ENCODE data around the gene CYB561D1. TPM values are rescaled to one million over a fixed set of nuclear protein-coding genes. Genes with fewer than 3 reads are reported as not detected.

Gene CYB561D1
- total RNA-seq, 4 donors from 2014 or later = 6.2 to 16.4 (median 8.2) TPM

DNA sequence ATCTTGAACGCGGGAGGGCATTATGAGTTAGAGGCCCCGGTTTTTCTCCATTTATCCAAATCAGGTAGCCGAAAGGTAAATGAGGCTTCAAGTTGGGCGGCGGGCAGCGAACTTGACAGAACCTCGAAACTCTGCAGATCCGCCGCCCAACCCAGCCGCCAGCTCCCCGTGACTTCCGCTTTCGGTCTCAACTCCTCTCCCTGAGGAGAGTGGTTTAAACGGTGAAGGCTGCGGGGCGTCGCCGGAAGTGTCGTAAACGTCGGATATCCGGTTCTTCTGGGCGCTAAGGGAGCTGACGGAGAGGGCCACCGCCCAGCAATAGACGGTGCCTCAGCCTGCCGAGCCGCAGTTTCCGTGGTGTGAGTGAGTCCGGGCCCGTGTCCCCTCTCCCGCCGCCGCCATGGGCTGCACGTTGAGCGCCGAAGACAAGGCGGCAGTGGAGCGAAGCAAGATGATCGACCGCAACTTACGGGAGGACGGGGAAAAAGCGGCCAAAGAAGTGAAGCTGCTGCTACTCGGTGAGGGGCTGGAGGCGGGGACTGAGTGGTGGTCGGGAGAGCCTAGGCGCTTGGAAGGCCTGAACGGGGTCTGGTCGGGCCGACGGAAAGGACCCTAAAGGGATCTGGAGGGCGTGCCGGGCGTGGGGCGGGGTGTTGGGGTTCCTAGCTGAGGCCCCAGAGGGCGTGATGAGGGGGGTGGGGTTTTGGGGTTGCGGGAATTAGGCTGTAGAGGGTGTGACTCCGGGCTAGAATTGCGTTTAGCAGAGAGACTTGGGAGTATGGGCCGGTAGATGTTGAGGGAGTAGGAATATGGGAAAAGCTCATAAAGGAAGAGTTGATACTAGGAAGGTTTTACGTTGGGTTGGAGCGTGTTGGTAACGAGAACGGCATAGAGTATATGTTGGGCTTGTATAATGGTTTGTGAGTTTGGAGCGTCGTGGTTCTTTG lies 54.7 kb downstream of the CYB561D1 start, which contains the start of gene GNAI3:
Gene GNAI3, plus strand, starts transcription at position 295 of the 947 bp plus-strand sequence. Its CDS starts 106 bp downstream, at position 401.
- Histone ChIP-seq H3K4me3 (peak within 1 kb of the TSS; percentile 86 to 96 (median 92)), H3K27me3 (no peaks in the 10 kb centered on the region), H3K9me3 (no peaks in the 10 kb centered on the region), H3K27ac (replicated peaks in 1 of 4) (peak within 1 kb of the TSS; percentile 94 to 96 (median 96)), H3K36me3 (no peaks in the 10 kb centered on the region), H3K4me1 (peaks cover 21 to 59% (median 56%) of the 10 kb centered on the region in 4 donors)
- DNase-seq (ENCODE audit: extremely low spot score) = peak; percentile 98
- no peak for TF ChIP-seq EP300 (IDR thresholded peaks at IDR 0.05)
- TF ChIP-seq POLR2AphosphoS5 (IDR thresholded peaks at IDR 0.05) = peak; percentile 99
- TF ChIP-seq POLR2A (IDR thresholded peaks at IDR 0.05; ENCODE audit: low read depth) = peak; percentile 90
- TF ChIP-seq, protein P1, sequence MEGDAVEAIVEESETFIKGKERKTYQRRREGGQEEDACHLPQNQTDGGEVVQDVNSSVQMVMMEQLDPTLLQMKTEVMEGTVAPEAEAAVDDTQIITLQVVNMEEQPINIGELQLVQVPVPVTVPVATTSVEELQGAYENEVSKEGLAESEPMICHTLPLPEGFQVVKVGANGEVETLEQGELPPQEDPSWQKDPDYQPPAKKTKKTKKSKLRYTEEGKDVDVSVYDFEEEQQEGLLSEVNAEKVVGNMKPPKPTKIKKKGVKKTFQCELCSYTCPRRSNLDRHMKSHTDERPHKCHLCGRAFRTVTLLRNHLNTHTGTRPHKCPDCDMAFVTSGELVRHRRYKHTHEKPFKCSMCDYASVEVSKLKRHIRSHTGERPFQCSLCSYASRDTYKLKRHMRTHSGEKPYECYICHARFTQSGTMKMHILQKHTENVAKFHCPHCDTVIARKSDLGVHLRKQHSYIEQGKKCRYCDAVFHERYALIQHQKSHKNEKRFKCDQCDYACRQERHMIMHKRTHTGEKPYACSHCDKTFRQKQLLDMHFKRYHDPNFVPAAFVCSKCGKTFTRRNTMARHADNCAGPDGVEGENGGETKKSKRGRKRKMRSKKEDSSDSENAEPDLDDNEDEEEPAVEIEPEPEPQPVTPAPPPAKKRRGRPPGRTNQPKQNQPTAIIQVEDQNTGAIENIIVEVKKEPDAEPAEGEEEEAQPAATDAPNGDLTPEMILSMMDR (IDR thresholded peaks at IDR 0.05) = peak in 2 of 3 experiments; percentile 1 to 8
- intact Hi-C loops (cut with DNase I) = loop anchor here (2.0 to 10.0 kb wide), 2 partner anchors 72 to 436 kb away; partner anchors contain the start of gene AHCYL1
- WGBS = under 1% methylated on average over 55 of the region's 68 CpGs

Other genes with a start within 250 kb of the CYB561D1 start
- gene CELSR2, start 244.6 kb upstream of the CYB561D1 start, total RNA-seq = 10 to 100 TPM in 2 of 4 donors, 1 to 10 TPM in 2; 7.8 to 20.4 (median 10.5) TPM
- gene PSRC1, start 210.9 kb upstream of the CYB561D1 start, total RNA-seq = 10 to 100 TPM in 1 of 4 donors, 1 to 10 TPM in 3; 5.3 to 12.5 (median 6.4) TPM
- gene MYBPHL, start 187.1 kb upstream of the CYB561D1 start, total RNA-seq = not detected
- 100 to 1,000 TPM in 3 of 4 donors, 10 to 100 TPM in 1; 92.6 to 136 (median 134) TPM for gene SORT1, start 96.2 kb upstream of the CYB561D1 start, total RNA-seq
- 10 to 100 TPM; 15.8 to 29.8 (median 27.4) TPM for gene PSMA5, start 67.6 kb upstream of the CYB561D1 start, total RNA-seq
- 1 to 10 TPM; 2.7 to 8.0 (median 4.6) TPM for gene SYPL2, start 27.5 kb upstream of the CYB561D1 start, total RNA-seq
- gene ATXN7L2, start 10.2 kb upstream of the CYB561D1 start, total RNA-seq = 1 to 10 TPM; 2.2 to 3.3 (median 2.7) TPM
- gene AMIGO1, start 15.6 kb downstream of the CYB561D1 start, total RNA-seq = 10 to 100 TPM in 2 of 4 donors, 1 to 10 TPM in 2; 8.4 to 23.7 (median 14.0) TPM
- gene GPR61, start 45.8 kb downstream of the CYB561D1 start, total RNA-seq = not detected
- 1 to 10 TPM; 5.9 to 7.2 (median 6.6) TPM for gene GNAI3, start 54.5 kb downstream of the CYB561D1 start, total RNA-seq
- under 1 TPM in 1 of 4 donors, not detected in 3; 0.33 TPM for gene GNAT2, start 125.5 kb downstream of the CYB561D1 start, total RNA-seq
- 10 to 100 TPM; 23.7 to 38.8 (median 33.2) TPM for gene AMPD2, start 125.7 kb downstream of the CYB561D1 start, total RNA-seq
- gene GSTM4, start 162.0 kb downstream of the CYB561D1 start, total RNA-seq = 10 to 100 TPM; 33.1 to 43.1 (median 39.1) TPM
- 10 to 100 TPM; 19.9 to 59.0 (median 39.3) TPM for gene GSTM2, start 174.0 kb downstream of the CYB561D1 start, total RNA-seq
- 10 to 100 TPM in 1 of 4 donors, not detected in 3; 23.1 TPM for gene GSTM1, start 193.7 kb downstream of the CYB561D1 start, total RNA-seq
- 1 to 10 TPM; 4.2 to 7.6 (median 6.0) TPM for gene GSTM5, start 218.2 kb downstream of the CYB561D1 start, total RNA-seq
- gene GSTM3, start 246.9 kb downstream of the CYB561D1 start, total RNA-seq = 100 to 1,000 TPM in 1 of 4 donors, 10 to 100 TPM in 3; 64.6 to 111 (median 76.9) TPM

Measured in esophagus muscularis mucosa (tissue), 4 donors.